Ovary (tissue), 3 donors: Measurements from ENCODE around the gene AKR1B1.

Experiments
- EP300 ChIP-seq: sonication (generic); formaldehyde crosslinking; IDR thresholded peaks from one replicate; pipeline ENCODE4 v1.6.1; 2017; ENCODE audit warnings: antibody characterized with exemption
- TF ChIP-seq, protein P1 (sequence below), 3 donors: fragments of 450-650 bp in 2 of 3; fragments of 200-600 bp in 1 of 3; IDR thresholded peaks; one replicate each; pipeline versions ENCODE4 v1.5.1 to v1.8.0; 2016 to 2022; ENCODE audit warnings: antibody characterized with exemption in 3 of 3, mild to moderate bottlenecking in 1 of 3
- donor health status: DM: no; HTN: no; CAD: no.

DNA sequence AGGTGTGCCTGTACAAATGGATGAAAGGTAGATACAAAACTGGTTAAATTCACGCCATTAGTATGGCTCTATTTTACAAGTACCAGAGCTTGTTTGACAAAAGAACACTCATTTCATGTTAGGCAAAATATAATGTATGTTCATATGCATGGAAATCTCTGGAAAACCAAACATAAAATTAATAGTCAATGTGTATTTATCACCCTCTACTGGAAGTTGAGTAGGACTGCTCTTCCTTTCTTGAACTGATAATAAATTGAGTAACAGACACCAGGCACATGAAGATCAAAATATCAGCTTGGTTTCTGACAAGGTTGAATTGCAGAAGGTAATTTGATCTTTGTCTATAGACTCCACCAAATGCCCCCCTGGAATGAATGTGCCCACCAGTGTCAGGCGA, 19.8 kb upstream of the AKR1B1 start:
- no peak for TF ChIP-seq EP300
- TF ChIP-seq, protein P1, sequence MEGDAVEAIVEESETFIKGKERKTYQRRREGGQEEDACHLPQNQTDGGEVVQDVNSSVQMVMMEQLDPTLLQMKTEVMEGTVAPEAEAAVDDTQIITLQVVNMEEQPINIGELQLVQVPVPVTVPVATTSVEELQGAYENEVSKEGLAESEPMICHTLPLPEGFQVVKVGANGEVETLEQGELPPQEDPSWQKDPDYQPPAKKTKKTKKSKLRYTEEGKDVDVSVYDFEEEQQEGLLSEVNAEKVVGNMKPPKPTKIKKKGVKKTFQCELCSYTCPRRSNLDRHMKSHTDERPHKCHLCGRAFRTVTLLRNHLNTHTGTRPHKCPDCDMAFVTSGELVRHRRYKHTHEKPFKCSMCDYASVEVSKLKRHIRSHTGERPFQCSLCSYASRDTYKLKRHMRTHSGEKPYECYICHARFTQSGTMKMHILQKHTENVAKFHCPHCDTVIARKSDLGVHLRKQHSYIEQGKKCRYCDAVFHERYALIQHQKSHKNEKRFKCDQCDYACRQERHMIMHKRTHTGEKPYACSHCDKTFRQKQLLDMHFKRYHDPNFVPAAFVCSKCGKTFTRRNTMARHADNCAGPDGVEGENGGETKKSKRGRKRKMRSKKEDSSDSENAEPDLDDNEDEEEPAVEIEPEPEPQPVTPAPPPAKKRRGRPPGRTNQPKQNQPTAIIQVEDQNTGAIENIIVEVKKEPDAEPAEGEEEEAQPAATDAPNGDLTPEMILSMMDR (IDR thresholded peaks at IDR 0.05): no peak
